GM23338 (cell line): ENCODE data around the gene SIPA1. TPM values are rescaled to one million over a fixed set of nuclear protein-coding genes. Genes with fewer than 3 reads are reported as not detected.

Experiments
- ATAC-seq: fragments of 200-7000 bp; cut with Tn5 transposase; 3 replicates; pipeline ENCODE4 v1.9.1; 2020
- DNase-seq: peaks from one replicate; pipeline ENCODE4 v3.0.0-alpha.2; 2015; ENCODE audit warnings: low spot score
- H2AFZ ChIP-seq: fragments of 200-600 bp; sonication (generic); 2 replicates; pipeline ENCODE4 v1.8.0; 2016; ENCODE audit warnings: antibody characterized with exemption, mild to moderate bottlenecking, moderate library complexity
- H3F3A ChIP-seq: fragments of 200-600 bp; sonication (generic); replicated peaks from 2 replicates; pipeline ENCODE4 v1.8.0; 2017; ENCODE audit warnings: antibody characterized with exemption, mixed run types, low read depth
- H3K27ac ChIP-seq: fragments of 200-600 bp; sonication (generic); 2 replicates; pipeline ENCODE4 v1.6.1; 2016; ENCODE audit warnings: low read depth
- H3K27me3 ChIP-seq: fragments of 200-600 bp; sonication (generic); 2 replicates; pipeline ENCODE4 v1.8.0; 2016; ENCODE audit warnings: mild to moderate bottlenecking, mixed run types, moderate library complexity; ENCODE audit not compliant: insufficient read depth
- H3K36me3 ChIP-seq: fragments of 200-600 bp; sonication (generic); 2 replicates; pipeline ENCODE4 v1.8.0; 2016; ENCODE audit warnings: mild to moderate bottlenecking; ENCODE audit not compliant: insufficient read depth
- H3K4me1 ChIP-seq: fragments of 200-600 bp; sonication (generic); 2 replicates; pipeline ENCODE4 v1.8.0; 2016; ENCODE audit warnings: mild to moderate bottlenecking, moderate library complexity; ENCODE audit not compliant: insufficient read depth
- H3K4me2 ChIP-seq: fragments of 200-600 bp; sonication (generic); 2 replicates; pipeline ENCODE4 v1.7.1; 2017; ENCODE audit warnings: mixed run types
- H3K4me3 ChIP-seq: fragments of 200-600 bp; sonication (generic); 2 replicates; pipeline ENCODE4 v1.6.1; 2016; ENCODE audit warnings: mixed run types
- H3K79me2 ChIP-seq: fragments of 200-600 bp; sonication (generic); replicated peaks from 2 replicates; pipeline ENCODE4 v1.8.0; 2017; ENCODE audit warnings: mild to moderate bottlenecking; ENCODE audit not compliant: insufficient read depth
- H3K9me2 ChIP-seq: fragments of 200-600 bp; sonication (generic); 2 replicates; pipeline ENCODE4 v1.8.0; 2017; ENCODE audit not compliant: insufficient read depth
- H4K20me1 ChIP-seq: fragments of 200-600 bp; sonication (generic); replicated peaks from 2 replicates; pipeline ENCODE4 v1.8.0; 2017; ENCODE audit warnings: mild to moderate bottlenecking; ENCODE audit not compliant: insufficient read depth
- H3K27ac Mint-ChIP-seq: 2 replicates; pipeline ENCODE4 v1.8.0; 2020; ENCODE audit warnings: inconsistent platforms, mild to moderate bottlenecking, moderate library complexity, mixed read lengths
- H3K27me3 Mint-ChIP-seq: 3 replicates; pipeline ENCODE4 v1.8.0; 2022; ENCODE audit warnings: low read depth, mild to moderate bottlenecking, moderate library complexity, mixed read lengths, inconsistent platforms; ENCODE audit not compliant: insufficient read depth, poor library complexity
- H3K36me3 Mint-ChIP-seq: 3 replicates; pipeline ENCODE4 v1.8.0; 2021; ENCODE audit warnings: low read depth, mild to moderate bottlenecking, inconsistent platforms, moderate library complexity, mixed read lengths
- H3K4me1 Mint-ChIP-seq: 3 replicates; pipeline ENCODE4 v1.8.0; 2020; ENCODE audit warnings: mild to moderate bottlenecking, inconsistent platforms, mixed read lengths
- H3K4me3 Mint-ChIP-seq: 3 replicates; pipeline ENCODE4 v1.8.0; 2021; ENCODE audit warnings: moderate library complexity, mild to moderate bottlenecking, inconsistent platforms, mixed read lengths
- H3K9me3 Mint-ChIP-seq: 3 replicates; pipeline ENCODE4 v1.8.0; 2020; ENCODE audit warnings: moderate library complexity, mild to moderate bottlenecking, inconsistent platforms, mixed read lengths
- CREB1 ChIP-seq: fragments of 250-450 bp; sonication (Bioruptor Pico); IDR thresholded peaks from 2 replicates; pipeline ENCODE4 v1.5.0; 2020; ENCODE audit warnings: low read depth, mild to moderate bottlenecking, moderate library complexity
- EZH2 ChIP-seq: fragments of 200-600 bp; sonication (generic); IDR thresholded peaks from one replicate; pipeline ENCODE4 v1.8.0; 2017; ENCODE audit warnings: antibody characterized with exemption, mild to moderate bottlenecking, low read depth; ENCODE audit not compliant: unreplicated experiment
- JUNB ChIP-seq: IDR thresholded peaks from one replicate; pipeline ENCODE4 v1.6.1; 2016; ENCODE audit warnings: antibody characterized with exemption; ENCODE audit not compliant: unreplicated experiment
- NANOG ChIP-seq: IDR thresholded peaks from 2 replicates; pipeline ENCODE4 v1.6.1; 2016; ENCODE audit warnings: antibody characterized with exemption, borderline replicate concordance
- POLR2AphosphoS5 ChIP-seq: IDR thresholded peaks from 2 replicates; pipeline ENCODE4 v1.6.1; 2016; ENCODE audit warnings: antibody characterized with exemption, low read depth
- STAT1 ChIP-seq: IDR thresholded peaks from one replicate; pipeline ENCODE4 v1.6.1; 2016; ENCODE audit warnings: antibody characterized with exemption; ENCODE audit not compliant: unreplicated experiment
- ZNF114 ChIP-seq: fragments of 250-450 bp; sonication (Bioruptor Pico); IDR thresholded peaks from 2 replicates; pipeline ENCODE4 v1.5.0; 2020; ENCODE audit warnings: mild to moderate bottlenecking, moderate library complexity
- ZNF331 ChIP-seq: fragments of 250-450 bp; sonication (Bioruptor Pico); IDR thresholded peaks from 2 replicates; pipeline ENCODE4 v1.5.0; 2020; ENCODE audit warnings: low read depth, mild to moderate bottlenecking, moderate library complexity
- polyA plus RNA-seq: library from polyadenylated mRNA; unstranded; fragments of >200 nt; fragmentation: Nextera tagmentation; extraction: Ambion mirVana; gene quantifications from 2 replicates; pipeline ENCODE4 v1.2.1, GENCODE V29; 2016
- total RNA-seq: library from RNA; depleted of rRNA; stranded (reverse); fragments of >200 nt; shearing (Covaris generic); gene quantifications from 2 replicates; pipeline ENCODE4 v1.2.3, GENCODE V29; 2014
- TF ChIP-seq, protein P1 (sequence below), 2 experiments: fragments of 200-600 bp in 1 of 2; sonication (generic) in 1 of 2; conservative IDR thresholded peaks; 2 replicates each; pipeline versions ENCODE4 v1.5.1 to v1.6.1; 2016 to 2017; ENCODE audit warnings: antibody characterized with exemption in 2 of 2, low read depth in 2 of 2, mild to moderate bottlenecking in 2 of 2, moderate library complexity in 1 of 2
- TF ChIP-seq, protein P2 (sequence below): IDR thresholded peaks from one replicate; pipeline ENCODE4 v1.6.1; 2018; ENCODE audit warnings: antibody characterized with exemption; ENCODE audit not compliant: unreplicated experiment
- TF ChIP-seq, protein P3 (sequence below): IDR thresholded peaks from 2 replicates; pipeline ENCODE4 v1.6.1; 2016; ENCODE audit warnings: antibody characterized with exemption
- TF ChIP-seq, protein P4 (sequence below): fragments of 250-450 bp; sonication (Bioruptor Pico); IDR thresholded peaks from 2 replicates; pipeline ENCODE4 v1.5.0; 2020; ENCODE audit warnings: mild to moderate bottlenecking, moderate library complexity

The SIPA1 gene
- total and polyA plus RNA-seq, 2 experiments from 2014 or later = 50.1 to 54.6 TPM

DNA sequence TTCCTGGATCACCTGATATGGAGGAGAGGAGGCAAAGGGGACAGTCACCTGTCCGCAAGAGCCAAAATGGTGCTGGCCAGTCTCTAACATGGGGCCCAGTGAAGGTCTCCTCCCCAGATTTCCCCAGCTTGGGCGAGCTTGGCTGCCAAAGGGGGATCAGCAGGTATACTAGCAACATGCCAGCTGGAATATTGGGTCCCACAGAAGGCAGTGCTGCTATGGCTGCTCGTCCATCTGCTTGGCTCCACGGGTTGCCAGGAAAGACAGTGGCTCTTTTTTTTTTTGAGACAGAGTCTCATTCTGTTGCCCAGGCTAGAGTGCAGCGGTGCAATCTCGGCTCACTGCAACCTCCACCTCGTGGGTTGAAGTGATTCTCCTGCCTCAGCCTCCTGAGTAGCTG lies 61.4 kb downstream of the SIPA1 start:
- H3K4me3 ChIP-seq = no peak overlapping the region
- H3K9me2 ChIP-seq = no peaks in the 10 kb centered on the region; the same call in 1 of the 2 replicates
- ATAC-seq (no peak), DNase-seq (no peak)
- no peaks in the 10 kb centered on the region for H3F3A ChIP-seq
- no peaks in the 10 kb centered on the region for H3K79me2 ChIP-seq
- no peak overlapping the region for H3K4me2 ChIP-seq
- no peaks in the 10 kb centered on the region for H3K27me3 ChIP-seq
- no peak overlapping the region for H3K27ac ChIP-seq
- no peaks in the 10 kb centered on the region for H3K4me1 Mint-ChIP-seq
- no peak for TF ChIP-seq CREB1
- TF ChIP-seq, protein P1, sequence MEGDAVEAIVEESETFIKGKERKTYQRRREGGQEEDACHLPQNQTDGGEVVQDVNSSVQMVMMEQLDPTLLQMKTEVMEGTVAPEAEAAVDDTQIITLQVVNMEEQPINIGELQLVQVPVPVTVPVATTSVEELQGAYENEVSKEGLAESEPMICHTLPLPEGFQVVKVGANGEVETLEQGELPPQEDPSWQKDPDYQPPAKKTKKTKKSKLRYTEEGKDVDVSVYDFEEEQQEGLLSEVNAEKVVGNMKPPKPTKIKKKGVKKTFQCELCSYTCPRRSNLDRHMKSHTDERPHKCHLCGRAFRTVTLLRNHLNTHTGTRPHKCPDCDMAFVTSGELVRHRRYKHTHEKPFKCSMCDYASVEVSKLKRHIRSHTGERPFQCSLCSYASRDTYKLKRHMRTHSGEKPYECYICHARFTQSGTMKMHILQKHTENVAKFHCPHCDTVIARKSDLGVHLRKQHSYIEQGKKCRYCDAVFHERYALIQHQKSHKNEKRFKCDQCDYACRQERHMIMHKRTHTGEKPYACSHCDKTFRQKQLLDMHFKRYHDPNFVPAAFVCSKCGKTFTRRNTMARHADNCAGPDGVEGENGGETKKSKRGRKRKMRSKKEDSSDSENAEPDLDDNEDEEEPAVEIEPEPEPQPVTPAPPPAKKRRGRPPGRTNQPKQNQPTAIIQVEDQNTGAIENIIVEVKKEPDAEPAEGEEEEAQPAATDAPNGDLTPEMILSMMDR (conservative IDR thresholded peaks at IDR 0.05; ENCODE audit: low read depth in 2 of 2) = no peak
- TF ChIP-seq, protein P2, sequence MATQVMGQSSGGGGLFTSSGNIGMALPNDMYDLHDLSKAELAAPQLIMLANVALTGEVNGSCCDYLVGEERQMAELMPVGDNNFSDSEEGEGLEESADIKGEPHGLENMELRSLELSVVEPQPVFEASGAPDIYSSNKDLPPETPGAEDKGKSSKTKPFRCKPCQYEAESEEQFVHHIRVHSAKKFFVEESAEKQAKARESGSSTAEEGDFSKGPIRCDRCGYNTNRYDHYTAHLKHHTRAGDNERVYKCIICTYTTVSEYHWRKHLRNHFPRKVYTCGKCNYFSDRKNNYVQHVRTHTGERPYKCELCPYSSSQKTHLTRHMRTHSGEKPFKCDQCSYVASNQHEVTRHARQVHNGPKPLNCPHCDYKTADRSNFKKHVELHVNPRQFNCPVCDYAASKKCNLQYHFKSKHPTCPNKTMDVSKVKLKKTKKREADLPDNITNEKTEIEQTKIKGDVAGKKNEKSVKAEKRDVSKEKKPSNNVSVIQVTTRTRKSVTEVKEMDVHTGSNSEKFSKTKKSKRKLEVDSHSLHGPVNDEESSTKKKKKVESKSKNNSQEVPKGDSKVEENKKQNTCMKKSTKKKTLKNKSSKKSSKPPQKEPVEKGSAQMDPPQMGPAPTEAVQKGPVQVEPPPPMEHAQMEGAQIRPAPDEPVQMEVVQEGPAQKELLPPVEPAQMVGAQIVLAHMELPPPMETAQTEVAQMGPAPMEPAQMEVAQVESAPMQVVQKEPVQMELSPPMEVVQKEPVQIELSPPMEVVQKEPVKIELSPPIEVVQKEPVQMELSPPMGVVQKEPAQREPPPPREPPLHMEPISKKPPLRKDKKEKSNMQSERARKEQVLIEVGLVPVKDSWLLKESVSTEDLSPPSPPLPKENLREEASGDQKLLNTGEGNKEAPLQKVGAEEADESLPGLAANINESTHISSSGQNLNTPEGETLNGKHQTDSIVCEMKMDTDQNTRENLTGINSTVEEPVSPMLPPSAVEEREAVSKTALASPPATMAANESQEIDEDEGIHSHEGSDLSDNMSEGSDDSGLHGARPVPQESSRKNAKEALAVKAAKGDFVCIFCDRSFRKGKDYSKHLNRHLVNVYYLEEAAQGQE = no peak
- TF ChIP-seq, protein P3, sequence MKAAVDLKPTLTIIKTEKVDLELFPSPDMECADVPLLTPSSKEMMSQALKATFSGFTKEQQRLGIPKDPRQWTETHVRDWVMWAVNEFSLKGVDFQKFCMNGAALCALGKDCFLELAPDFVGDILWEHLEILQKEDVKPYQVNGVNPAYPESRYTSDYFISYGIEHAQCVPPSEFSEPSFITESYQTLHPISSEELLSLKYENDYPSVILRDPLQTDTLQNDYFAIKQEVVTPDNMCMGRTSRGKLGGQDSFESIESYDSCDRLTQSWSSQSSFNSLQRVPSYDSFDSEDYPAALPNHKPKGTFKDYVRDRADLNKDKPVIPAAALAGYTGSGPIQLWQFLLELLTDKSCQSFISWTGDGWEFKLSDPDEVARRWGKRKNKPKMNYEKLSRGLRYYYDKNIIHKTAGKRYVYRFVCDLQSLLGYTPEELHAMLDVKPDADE = no peak
- TF ChIP-seq ZNF114 = no peak
- TF ChIP-seq ZNF331 (CRISPR knock-in tag) = no peak
- TF ChIP-seq POLR2AphosphoS5 = no peak
- TF ChIP-seq EZH2 = no peak
- no peak for TF ChIP-seq NANOG
- TF ChIP-seq JUNB = no peak
- no peak for TF ChIP-seq STAT1
- TF ChIP-seq, protein P4, sequence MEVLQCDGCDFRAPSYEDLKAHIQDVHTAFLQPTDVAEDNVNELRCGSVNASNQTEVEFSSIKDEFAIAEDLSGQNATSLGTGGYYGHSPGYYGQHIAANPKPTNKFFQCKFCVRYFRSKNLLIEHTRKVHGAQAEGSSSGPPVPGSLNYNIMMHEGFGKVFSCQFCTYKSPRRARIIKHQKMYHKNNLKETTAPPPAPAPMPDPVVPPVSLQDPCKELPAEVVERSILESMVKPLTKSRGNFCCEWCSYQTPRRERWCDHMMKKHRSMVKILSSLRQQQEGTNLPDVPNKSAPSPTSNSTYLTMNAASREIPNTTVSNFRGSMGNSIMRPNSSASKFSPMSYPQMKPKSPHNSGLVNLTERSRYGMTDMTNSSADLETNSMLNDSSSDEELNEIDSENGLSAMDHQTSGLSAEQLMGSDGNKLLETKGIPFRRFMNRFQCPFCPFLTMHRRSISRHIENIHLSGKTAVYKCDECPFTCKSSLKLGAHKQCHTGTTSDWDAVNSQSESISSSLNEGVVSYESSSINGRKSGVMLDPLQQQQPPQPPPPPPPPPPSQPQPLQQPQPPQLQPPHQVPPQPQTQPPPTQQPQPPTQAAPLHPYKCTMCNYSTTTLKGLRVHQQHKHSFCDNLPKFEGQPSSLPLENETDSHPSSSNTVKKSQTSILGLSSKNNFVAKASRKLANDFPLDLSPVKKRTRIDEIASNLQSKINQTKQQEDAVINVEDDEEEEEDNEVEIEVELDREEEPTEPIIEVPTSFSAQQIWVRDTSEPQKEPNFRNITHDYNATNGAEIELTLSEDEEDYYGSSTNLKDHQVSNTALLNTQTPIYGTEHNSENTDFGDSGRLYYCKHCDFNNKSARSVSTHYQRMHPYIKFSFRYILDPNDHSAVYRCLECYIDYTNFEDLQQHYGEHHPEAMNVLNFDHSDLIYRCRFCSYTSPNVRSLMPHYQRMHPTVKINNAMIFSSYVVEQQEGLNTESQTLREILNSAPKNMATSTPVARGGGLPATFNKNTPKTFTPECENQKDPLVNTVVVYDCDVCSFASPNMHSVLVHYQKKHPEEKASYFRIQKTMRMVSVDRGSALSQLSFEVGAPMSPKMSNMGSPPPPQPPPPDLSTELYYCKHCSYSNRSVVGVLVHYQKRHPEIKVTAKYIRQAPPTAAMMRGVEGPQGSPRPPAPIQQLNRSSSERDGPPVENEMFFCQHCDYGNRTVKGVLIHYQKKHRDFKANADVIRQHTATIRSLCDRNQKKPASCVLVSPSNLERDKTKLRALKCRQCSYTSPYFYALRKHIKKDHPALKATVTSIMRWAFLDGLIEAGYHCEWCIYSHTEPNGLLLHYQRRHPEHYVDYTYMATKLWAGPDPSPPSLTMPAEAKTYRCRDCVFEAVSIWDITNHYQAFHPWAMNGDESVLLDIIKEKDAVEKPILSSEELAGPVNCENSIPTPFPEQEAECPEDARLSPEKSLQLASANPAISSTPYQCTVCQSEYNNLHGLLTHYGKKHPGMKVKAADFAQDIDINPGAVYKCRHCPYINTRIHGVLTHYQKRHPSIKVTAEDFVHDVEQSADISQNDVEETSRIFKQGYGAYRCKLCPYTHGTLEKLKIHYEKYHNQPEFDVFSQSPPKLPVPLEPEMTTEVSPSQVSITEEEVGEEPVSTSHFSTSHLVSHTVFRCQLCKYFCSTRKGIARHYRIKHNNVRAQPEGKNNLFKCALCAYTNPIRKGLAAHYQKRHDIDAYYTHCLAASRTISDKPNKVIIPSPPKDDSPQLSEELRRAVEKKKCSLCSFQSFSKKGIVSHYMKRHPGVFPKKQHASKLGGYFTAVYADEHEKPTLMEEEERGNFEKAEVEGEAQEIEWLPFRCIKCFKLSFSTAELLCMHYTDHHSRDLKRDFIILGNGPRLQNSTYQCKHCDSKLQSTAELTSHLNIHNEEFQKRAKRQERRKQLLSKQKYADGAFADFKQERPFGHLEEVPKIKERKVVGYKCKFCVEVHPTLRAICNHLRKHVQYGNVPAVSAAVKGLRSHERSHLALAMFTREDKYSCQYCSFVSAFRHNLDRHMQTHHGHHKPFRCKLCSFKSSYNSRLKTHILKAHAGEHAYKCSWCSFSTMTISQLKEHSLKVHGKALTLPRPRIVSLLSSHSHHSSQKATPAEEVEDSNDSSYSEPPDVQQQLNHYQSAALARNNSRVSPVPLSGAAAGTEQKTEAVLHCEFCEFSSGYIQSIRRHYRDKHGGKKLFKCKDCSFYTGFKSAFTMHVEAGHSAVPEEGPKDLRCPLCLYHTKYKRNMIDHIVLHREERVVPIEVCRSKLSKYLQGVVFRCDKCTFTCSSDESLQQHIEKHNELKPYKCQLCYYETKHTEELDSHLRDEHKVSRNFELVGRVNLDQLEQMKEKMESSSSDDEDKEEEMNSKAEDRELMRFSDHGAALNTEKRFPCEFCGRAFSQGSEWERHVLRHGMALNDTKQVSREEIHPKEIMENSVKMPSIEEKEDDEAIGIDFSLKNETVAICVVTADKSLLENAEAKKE (CRISPR knock-in tag) = no peak
- peaks cover 12% of the 10 kb centered on the region for H3K9me3 Mint-ChIP-seq
- no peaks in the 10 kb centered on the region for H4K20me1 ChIP-seq
- H3K36me3 Mint-ChIP-seq = no peaks in the 10 kb centered on the region
- H3K27me3 Mint-ChIP-seq = peaks cover 6% of the 10 kb centered on the region
- H3K4me1 ChIP-seq = no peaks in the 10 kb centered on the region
- H3K36me3 ChIP-seq = no peaks in the 10 kb centered on the region
- H2AFZ ChIP-seq = no peak overlapping the region
- no peak overlapping the region for H3K4me3 Mint-ChIP-seq
- no peak overlapping the region for H3K27ac Mint-ChIP-seq
